ENCODE data around the gene APOC1.
"Not testable (repeated sequence)": the region's sequence is repeated elsewhere in the genome, so short reads cannot be mapped to it uniquely, and the experiment has no call there.

APOC1 gene

DNA sequence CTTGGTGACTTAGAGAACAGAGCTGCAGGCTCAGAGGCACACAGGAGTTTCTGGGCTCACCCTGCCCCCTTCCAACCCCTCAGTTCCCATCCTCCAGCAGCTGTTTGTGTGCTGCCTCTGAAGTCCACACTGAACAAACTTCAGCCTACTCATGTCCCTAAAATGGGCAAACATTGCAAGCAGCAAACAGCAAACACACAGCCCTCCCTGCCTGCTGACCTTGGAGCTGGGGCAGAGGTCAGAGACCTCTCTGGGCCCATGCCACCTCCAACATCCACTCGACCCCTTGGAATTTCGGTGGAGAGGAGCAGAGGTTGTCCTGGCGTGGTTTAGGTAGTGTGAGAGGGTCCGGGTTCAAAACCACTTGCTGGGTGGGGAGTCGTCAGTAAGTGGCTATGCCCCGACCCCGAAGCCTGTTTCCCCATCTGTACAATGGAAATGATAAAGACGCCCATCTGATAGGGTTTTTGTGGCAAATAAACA, 9.9 kb downstream of the APOC1 start:
- H3K9me3 Mint-ChIP-seq: no peaks in the 10 kb centered on the region
- H3K36me3 Mint-ChIP-seq (ENCODE audit: low read depth): no peaks in the 10 kb centered on the region
- H3K4me3 Mint-ChIP-seq: no peak overlapping the region
- DNase-seq (no peak), ATAC-seq (no peak)
- peaks cover 6% of the 10 kb centered on the region for H3K4me1 Mint-ChIP-seq
- peaks cover 21% of the 10 kb centered on the region for H3K27me3 Mint-ChIP-seq
- no peak overlapping the region for H3K27ac Mint-ChIP-seq

DNA sequence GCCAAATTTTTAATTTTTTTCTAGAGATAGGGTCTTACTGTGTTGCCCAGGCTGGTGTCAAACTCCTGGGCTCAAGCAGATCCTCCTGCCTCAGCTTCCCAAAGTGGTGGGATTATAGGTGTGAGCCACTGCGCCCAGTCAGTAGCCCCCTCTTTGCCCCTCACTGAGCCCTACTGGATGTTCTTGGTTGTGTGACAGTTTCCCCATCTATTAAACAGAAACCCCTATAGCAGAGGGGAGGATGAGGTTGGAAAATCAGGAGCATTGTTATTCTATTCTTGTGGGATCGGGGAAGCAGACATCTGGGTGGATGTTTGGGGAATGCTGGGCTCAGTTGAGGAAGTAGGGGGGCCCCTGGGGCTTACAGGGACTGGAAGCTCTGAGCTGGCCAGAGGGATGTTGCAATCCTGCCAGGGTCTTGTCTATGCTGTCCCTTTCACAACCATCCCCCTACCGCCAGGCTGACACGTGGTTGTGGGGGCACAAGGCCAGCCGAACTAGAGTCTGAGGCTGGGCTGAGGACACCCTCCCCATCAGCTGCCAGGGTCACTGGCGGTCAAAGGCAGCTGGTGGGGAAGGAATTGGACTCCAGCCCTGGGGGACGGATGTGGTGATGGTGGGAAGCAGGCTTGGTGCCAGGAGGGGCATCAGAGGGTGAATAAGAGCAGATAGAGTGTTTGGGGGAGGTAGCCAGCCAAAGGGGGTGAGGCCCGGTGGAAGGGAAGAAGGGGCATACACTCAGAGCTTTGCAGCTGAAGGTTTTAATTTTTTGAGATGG, 10.9 kb downstream of the APOC1 start:
- Mint-ChIP-seq H3K27me3 (peaks cover 23% of the 10 kb centered on the region), H3K9me3 (no peaks in the 10 kb centered on the region), H3K27ac (no peak overlapping the region), H3K4me3 (no peak overlapping the region), H3K4me1 (peaks cover 6% of the 10 kb centered on the region), H3K36me3 (ENCODE audit: low read depth) (no peaks in the 10 kb centered on the region)
- ATAC-seq: no peak
- DNase-seq: no peak

- not testable (repeated sequence) for H3K9me3 Mint-ChIP-seq; ATAC-seq; DNase-seq; H3K27ac Mint-ChIP-seq; H3K4me1 Mint-ChIP-seq; H3K36me3 Mint-ChIP-seq (ENCODE audit: low read depth); H3K4me3 Mint-ChIP-seq
- peaks cover 24% of the 10 kb centered on the region for H3K27me3 Mint-ChIP-seq
These were observed 12.1 kb downstream of the APOC1 start for GRCh38 chr19:44926245-44927077.

GRCh38 chr19:44927746-44928145, 13.3 kb downstream of the APOC1 start:
- H3K27me3 Mint-ChIP-seq: peaks cover 23% of the 10 kb centered on the region
- H3K4me1 Mint-ChIP-seq: peaks cover 6% of the 10 kb centered on the region
- no peaks in the 10 kb centered on the region for H3K9me3 Mint-ChIP-seq
- H3K4me3 Mint-ChIP-seq: no peak overlapping the region
- DNase-seq: no peak
- H3K36me3 Mint-ChIP-seq (ENCODE audit: low read depth): no peaks in the 10 kb centered on the region
- no peak overlapping the region for H3K27ac Mint-ChIP-seq
- no peak for ATAC-seq

DNA sequence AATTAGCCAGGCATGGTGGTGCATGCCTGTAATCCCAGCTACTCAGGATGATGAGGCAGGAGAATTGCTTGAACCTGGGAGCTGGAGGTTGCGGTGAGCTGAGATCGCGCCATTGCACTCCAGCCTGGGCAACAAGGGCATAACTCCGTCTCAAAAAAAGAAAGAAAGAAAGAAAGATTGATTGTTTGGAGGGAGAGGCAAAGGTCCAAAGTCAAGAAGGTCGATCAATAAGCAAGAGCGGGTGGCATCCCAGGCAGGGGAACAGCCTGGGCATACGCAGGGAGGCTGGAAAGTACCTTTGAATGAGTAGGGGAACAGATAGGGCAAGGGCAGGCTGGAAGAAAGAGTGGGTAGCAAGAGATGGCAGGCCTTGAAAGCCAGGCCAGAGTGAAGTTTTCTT, 15.7 kb downstream of the APOC1 start:
- ATAC-seq: no peak
- Mint-ChIP-seq H3K4me1 (peaks cover 6% of the 10 kb centered on the region), H3K27me3 (peaks cover 22% of the 10 kb centered on the region), H3K9me3 (no peaks in the 10 kb centered on the region), H3K36me3 (ENCODE audit: low read depth) (no peaks in the 10 kb centered on the region), H3K27ac (no peak overlapping the region), H3K4me3 (no peak overlapping the region)
- no peak for DNase-seq

DNA sequence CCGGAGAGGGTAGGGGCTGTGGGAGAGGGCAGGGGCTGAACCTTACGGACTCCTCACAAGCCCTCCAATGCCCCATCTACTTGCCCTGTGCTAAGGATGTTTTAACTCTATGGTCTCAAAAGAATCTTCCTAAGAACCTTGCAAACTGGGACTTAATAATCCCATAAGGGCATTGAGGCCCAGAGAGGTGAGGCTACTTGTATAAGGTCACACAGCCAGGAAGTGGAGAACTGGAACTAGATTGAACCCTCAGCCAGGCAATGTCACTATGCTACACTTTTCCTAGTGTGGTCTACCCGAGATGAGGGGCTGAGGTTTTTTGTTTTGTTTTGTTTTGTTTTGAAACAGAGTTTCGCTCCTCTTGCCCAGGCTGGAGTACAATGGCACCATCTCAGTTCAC, 17.1 kb downstream of the APOC1 start:
- Mint-ChIP-seq H3K4me3 (no peak overlapping the region), H3K27ac (no peak overlapping the region), H3K4me1 (peaks cover 5% of the 10 kb centered on the region), H3K27me3 (peaks cover 9% of the 10 kb centered on the region), H3K36me3 (ENCODE audit: low read depth) (no peaks in the 10 kb centered on the region), H3K9me3 (no peaks in the 10 kb centered on the region)
- DNase-seq: no peak
- ATAC-seq: no peak

GRCh38 chr19:44939668-44940067, 25.3 kb downstream of the APOC1 start:
- DNase-seq: no peak

DNA sequence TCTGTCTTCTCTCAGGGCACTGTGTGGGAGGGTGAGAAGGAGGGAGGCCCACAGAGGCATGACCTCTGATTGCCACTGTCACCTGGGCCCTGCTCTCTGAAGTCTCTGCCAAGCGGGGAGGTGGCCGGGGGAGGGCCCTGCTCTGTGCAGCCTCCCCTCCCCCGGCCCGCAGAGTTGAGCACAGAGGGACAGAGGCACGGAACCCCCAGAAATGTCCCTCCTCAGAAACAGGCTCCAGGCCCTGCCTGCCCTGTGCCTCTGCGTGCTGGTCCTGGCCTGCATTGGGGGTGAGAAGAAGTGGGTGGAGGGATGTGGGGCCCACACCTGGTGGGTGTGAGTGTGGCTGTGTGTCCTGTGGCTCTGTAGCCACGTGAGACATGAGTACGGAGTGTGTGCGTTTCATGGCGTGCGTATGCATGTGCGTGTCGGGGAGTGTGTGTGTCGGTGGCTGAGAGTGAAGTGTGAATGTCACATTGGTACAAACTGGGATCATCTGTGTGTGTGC, 27.7 kb downstream of the APOC1 start, which contains the start of gene APOC4:
TSS of gene APOC4 (plus strand) at position 171 of the 505 bp plus-strand sequence. CDS start at position 212, 41 bp downstream.
- H3K9me3 Mint-ChIP-seq: no peaks in the 10 kb centered on the region
- no peaks in the 10 kb centered on the region for H3K27me3 Mint-ChIP-seq
- no peak within 1 kb of the TSS for H3K4me3 Mint-ChIP-seq
- no peak for ATAC-seq
- DNase-seq: no peak
- no peaks in the 10 kb centered on the region for H3K36me3 Mint-ChIP-seq (ENCODE audit: low read depth)
- no peak within 1 kb of the TSS for H3K27ac Mint-ChIP-seq
- no peaks in the 10 kb centered on the region for H3K4me1 Mint-ChIP-seq

More at GRCh38 chr19:44939668-44940067, 25.3 kb downstream of the APOC1 start:
- H3K9me3 Mint-ChIP-seq: no peaks in the 10 kb centered on the region
- no peaks in the 10 kb centered on the region for H3K36me3 Mint-ChIP-seq (ENCODE audit: low read depth)
- no peak overlapping the region for H3K27ac Mint-ChIP-seq
- ATAC-seq: no peak
- no peaks in the 10 kb centered on the region for H3K27me3 Mint-ChIP-seq
- no peaks in the 10 kb centered on the region for H3K4me1 Mint-ChIP-seq
- no peak overlapping the region for H3K4me3 Mint-ChIP-seq

DNA sequence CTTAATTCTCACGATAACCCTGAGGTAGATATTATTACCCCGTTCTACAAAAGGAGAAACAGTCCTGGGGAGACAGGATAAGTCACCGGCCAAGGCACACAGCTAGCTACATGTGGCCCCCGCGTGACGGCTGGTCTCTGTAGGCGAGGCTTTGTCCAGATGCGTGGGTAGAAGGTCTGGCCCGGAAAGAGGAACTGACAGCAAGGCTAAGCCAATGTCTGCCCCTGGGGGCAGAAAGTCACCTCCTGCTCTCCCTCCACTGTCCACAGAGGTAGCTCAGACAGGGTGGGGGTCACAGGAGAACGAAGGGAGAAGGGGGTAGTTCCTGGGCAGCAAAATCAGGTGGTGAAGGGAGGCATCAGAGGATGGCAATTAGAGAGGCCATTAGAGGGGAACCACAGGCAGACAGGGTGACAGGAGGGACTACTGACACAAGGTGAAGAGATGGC, 29.4 kb downstream of the APOC1 start:
- H3K36me3 Mint-ChIP-seq (ENCODE audit: low read depth): no peaks in the 10 kb centered on the region
- no peak for ATAC-seq
- H3K27me3 Mint-ChIP-seq: no peaks in the 10 kb centered on the region
- H3K4me3 Mint-ChIP-seq: no peak overlapping the region
- DNase-seq: no peak
- H3K27ac Mint-ChIP-seq: no peak overlapping the region
- H3K9me3 Mint-ChIP-seq: no peaks in the 10 kb centered on the region
- no peaks in the 10 kb centered on the region for H3K4me1 Mint-ChIP-seq

GRCh38 chr19:44947041-44947581, 32.7 kb downstream of the APOC1 start:
- DNase-seq: no peak
- no peak for ATAC-seq
- no peaks in the 10 kb centered on the region for H3K27me3 Mint-ChIP-seq
- no peaks in the 10 kb centered on the region for H3K36me3 Mint-ChIP-seq (ENCODE audit: low read depth)
- H3K9me3 Mint-ChIP-seq: no peaks in the 10 kb centered on the region
- no peak overlapping the region for H3K27ac Mint-ChIP-seq
- no peak overlapping the region for H3K4me3 Mint-ChIP-seq
- H3K4me1 Mint-ChIP-seq: peaks cover 1% of the 10 kb centered on the region

GRCh38 chr19:44948237-44948636, 33.8 kb downstream of the APOC1 start:
- Mint-ChIP-seq H3K4me3 (no peak overlapping the region), H3K27me3 (no peaks in the 10 kb centered on the region), H3K4me1 (peaks cover 2% of the 10 kb centered on the region), H3K27ac (no peak overlapping the region), H3K9me3 (no peaks in the 10 kb centered on the region), H3K36me3 (ENCODE audit: low read depth) (no peaks in the 10 kb centered on the region)
- DNase-seq (no peak), ATAC-seq (no peak)

DNA sequence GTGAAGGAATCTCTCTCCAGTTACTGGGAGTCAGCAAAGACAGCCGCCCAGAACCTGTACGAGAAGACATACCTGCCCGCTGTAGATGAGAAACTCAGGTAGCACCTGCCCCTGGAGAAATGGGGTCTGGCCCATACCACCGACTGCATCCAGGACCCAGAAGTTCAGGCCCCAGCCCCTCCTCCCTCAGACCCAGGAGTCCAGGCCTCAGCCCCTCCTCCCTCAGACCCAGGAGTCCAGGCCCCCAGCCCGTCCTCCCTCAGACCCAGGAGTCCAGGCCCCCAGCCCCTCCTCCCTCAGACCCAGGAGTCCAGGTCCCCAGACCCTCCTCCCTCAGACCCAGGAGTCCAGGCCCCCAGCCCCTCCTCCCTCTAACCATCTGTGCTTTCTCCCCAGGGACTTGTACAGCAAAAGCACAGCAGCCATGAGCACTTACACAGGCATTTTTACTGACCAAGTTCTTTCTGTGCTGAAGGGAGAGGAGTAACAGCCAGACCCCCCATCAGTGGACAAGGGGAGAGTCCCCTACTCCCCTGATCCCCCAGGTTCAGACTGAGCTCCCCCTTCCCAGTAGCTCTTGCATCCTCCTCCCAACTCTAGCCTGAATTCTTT, 34.5 kb downstream of the APOC1 start:
- Mint-ChIP-seq H3K36me3 (ENCODE audit: low read depth) (no peaks in the 10 kb centered on the region), H3K4me1 (peaks cover 6% of the 10 kb centered on the region), H3K4me3 (no peak overlapping the region), H3K9me3 (no peaks in the 10 kb centered on the region), H3K27me3 (no peaks in the 10 kb centered on the region), H3K27ac (no peak overlapping the region)
- ATAC-seq (no peak), DNase-seq (no peak)

- Mint-ChIP-seq H3K36me3 (ENCODE audit: low read depth) (peaks cover 1% of the 10 kb centered on the region), H3K4me1 (peaks cover 10% of the 10 kb centered on the region), H3K9me3 (no peaks in the 10 kb centered on the region), H3K4me3 (no peak overlapping the region), H3K27me3 (no peaks in the 10 kb centered on the region), H3K27ac (no peak overlapping the region)
- ATAC-seq (no peak), DNase-seq (no peak)
These were observed 35.1 kb downstream of the APOC1 start for GRCh38 chr19:44949550-44949949.

Data from activated naive CD8-positive, alpha-beta T cell treated with anti-CD3 and anti-CD28 coated beads, Interleukin-2, amount 50 U/mL, for 24 hours (primary cell).